Lung (tissue), 12 donors: Measurements from ENCODE around the gene CCDC60. TPM values are rescaled to one million over a fixed set of nuclear protein-coding genes. Genes with fewer than 3 reads are reported as not detected.
A peak's percentile ranks its signal among the peaks of the same experiment; 100 is the strongest.

ENCODE experiments used
- ATAC-seq: fragments of 200-7000 bp; cut with Tn5 transposase; one replicate; pipeline ENCODE4 v1.9.1; 2020; ENCODE audit warnings: moderate number of reproducible peaks; ENCODE audit not compliant: insufficient read depth, low FRiP score
- DNase-seq, 3 donors: peaks; one replicate each; pipeline ENCODE4 v3.0.0-alpha.2; 2013 to 2017
- H3K27ac ChIP-seq, 2 donors: one replicate each; pipeline ENCODE4 v1.5.1; 2013; ENCODE audit warnings: mild to moderate bottlenecking in 2 of 2, moderate library complexity in 2 of 2, control low read depth in 1 of 2, inconsistent platforms in 1 of 2, low read depth in 1 of 2, low read length in 1 of 2
- H3K27me3 ChIP-seq, 3 donors: one replicate each; pipeline ENCODE4 v1.5.1; 2013; ENCODE audit warnings: low read length in 2 of 3; ENCODE audit not compliant: control insufficient read depth in 3 of 3, insufficient read depth in 3 of 3
- H3K36me3 ChIP-seq, 4 donors: one replicate each; pipeline ENCODE4 v1.5.1; 2013; ENCODE audit warnings: low read length in 4 of 4, mild to moderate bottlenecking in 1 of 4, moderate library complexity in 1 of 4; ENCODE audit not compliant: control insufficient read depth in 4 of 4, insufficient read depth in 4 of 4
- H3K4me1 ChIP-seq, 5 donors: one replicate each; pipeline ENCODE4 v1.5.1; 2013; ENCODE audit warnings: low read length in 5 of 5, mild to moderate bottlenecking in 2 of 5, moderate library complexity in 1 of 5; ENCODE audit not compliant: control insufficient read depth in 5 of 5, insufficient read depth in 5 of 5
- H3K4me3 ChIP-seq: one replicate; pipeline ENCODE4 v1.5.1; 2013; ENCODE audit warnings: mild to moderate bottlenecking, control low read depth, moderate library complexity
- H3K9ac ChIP-seq, 2 donors: one replicate each; pipeline ENCODE4 v1.5.1; 2013; ENCODE audit warnings: low read length in 2 of 2, control low read depth in 1 of 2; ENCODE audit not compliant: insufficient read depth in 1 of 2
- H3K9me3 ChIP-seq, 4 donors: one replicate each; pipeline ENCODE4 v1.5.1; 2013; ENCODE audit warnings: low read length in 3 of 4, mild to moderate bottlenecking in 1 of 4, moderate library complexity in 1 of 4; ENCODE audit not compliant: control insufficient read depth in 4 of 4, insufficient read depth in 3 of 4
- WGBS, 2 donors: extraction: QIAGEN DNeasy Blood & Tissue Kit; methylation state at CpG; one replicate each; pipeline ENCODE4 v1.1.7; 2013; 5-methylcytosine and 5-hydroxymethylcytosine counted together
- polyA plus RNA-seq, 2 donors: library from polyadenylated mRNA; stranded (reverse); fragments of 200-250 nt; gene quantifications; one replicate each; pipeline ENCODE4 v1.2.1, GENCODE V29; 2013
- total RNA-seq, 2 donors: library from RNA; depleted of rRNA in 1 of 2; stranded (reverse); fragments of >200 nt in 1 of 2; gene quantifications; one replicate each; pipeline ENCODE4 v1.2.1, GENCODE V29; 2014 to 2021
- TF ChIP-seq, protein P1 (sequence below): IDR thresholded peaks from 2 replicates; pipeline ENCODE4 v1.5.1; 2012; ENCODE audit warnings: mild to moderate bottlenecking; ENCODE audit errors: control extremely low read depth, extremely low read depth
- donor health status: control.
- donor health status: control.
- donor health status: Bipolar disorder and iron deficiency.
- donor health status: healthy.
- donor health status: DM: yes; HTN: yes; CAD: no.

CCDC60 gene
- total and polyA plus RNA-seq, 4 donors: 2.1 to 7.6 (median 3.5) TPM

- DNase-seq (peak in 2 of 3 donors; percentile 54 to 59), ATAC-seq (no peak)
- H3K36me3 ChIP-seq: no peaks in the 10 kb centered on the region
- no peaks in the 10 kb centered on the region for H3K27me3 ChIP-seq
- 44 to 61% methylated on average over 2 of the region's 2 CpGs for whole genome bisulfite sequencing, 2 donors
- H3K4me1 ChIP-seq: peaks cover 0 to 6% (median 4%) of the 10 kb centered on the region in 5 donors
- H3K4me3 ChIP-seq: no peak overlapping the region
- TF ChIP-seq, protein P1, sequence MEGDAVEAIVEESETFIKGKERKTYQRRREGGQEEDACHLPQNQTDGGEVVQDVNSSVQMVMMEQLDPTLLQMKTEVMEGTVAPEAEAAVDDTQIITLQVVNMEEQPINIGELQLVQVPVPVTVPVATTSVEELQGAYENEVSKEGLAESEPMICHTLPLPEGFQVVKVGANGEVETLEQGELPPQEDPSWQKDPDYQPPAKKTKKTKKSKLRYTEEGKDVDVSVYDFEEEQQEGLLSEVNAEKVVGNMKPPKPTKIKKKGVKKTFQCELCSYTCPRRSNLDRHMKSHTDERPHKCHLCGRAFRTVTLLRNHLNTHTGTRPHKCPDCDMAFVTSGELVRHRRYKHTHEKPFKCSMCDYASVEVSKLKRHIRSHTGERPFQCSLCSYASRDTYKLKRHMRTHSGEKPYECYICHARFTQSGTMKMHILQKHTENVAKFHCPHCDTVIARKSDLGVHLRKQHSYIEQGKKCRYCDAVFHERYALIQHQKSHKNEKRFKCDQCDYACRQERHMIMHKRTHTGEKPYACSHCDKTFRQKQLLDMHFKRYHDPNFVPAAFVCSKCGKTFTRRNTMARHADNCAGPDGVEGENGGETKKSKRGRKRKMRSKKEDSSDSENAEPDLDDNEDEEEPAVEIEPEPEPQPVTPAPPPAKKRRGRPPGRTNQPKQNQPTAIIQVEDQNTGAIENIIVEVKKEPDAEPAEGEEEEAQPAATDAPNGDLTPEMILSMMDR: no peak
- no peaks in the 10 kb centered on the region for H3K9me3 ChIP-seq
- no peak overlapping the region for H3K27ac ChIP-seq
- H3K9ac ChIP-seq: no peak overlapping the region
Measured at GRCh38 chr12:119406308-119406707, 71.8 kb downstream of the CCDC60 start.

DNA sequence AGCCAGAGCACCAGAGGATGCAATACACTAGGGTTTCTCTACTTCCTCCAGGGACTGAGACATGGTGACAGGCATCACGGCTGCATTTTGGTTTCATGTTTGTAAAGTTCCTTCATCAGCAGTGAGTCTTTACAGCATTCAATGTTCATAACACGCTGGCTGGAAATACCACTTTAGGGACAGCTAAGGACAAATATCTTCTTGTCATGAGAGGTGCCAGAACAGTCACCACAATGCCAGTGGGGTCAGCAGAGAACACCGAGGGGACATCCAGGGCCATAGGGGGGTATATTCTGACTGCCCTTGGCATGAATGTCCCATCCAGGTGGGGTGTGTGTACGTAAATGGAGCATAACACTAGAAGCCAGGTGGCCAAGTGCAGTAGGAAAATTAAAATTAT is 72.3 kb downstream of the CCDC60 start:
- WGBS, 2 donors: 74 to 82% methylated on average over 4 of the region's 4 CpGs
- no peak for ATAC-seq

DNA sequence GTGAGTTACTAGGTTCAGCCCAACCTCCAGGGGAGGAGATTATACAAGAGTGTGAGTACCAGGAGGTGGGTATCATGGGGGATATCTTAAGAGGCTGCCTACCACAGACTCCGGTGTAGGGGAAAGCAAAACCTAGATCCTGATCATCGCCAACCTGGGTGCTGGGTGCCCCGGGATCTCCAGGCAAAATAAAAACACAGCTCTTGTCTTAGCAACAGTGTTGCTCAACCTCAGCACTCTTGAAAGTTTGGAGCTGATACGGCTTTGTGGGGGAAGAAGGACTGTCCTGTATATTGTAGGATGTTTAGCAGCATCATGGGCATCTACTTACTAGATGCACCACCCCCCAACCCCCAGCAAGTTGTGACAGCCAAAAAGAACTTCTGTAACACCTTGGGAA is 74.5 kb downstream of the CCDC60 start:
- no peaks in the 10 kb centered on the region for H3K27me3 ChIP-seq
- H3K4me1 ChIP-seq: peaks cover 0 to 8% (median 6%) of the 10 kb centered on the region in 5 donors
- no peaks in the 10 kb centered on the region for H3K36me3 ChIP-seq
- TF ChIP-seq, protein P1: no peak
- H3K27ac ChIP-seq: no peak overlapping the region
- H3K9ac ChIP-seq: no peak overlapping the region
- DNase-seq (no peak), ATAC-seq (no peak)
- no peaks in the 10 kb centered on the region for H3K9me3 ChIP-seq
- no peak overlapping the region for H3K4me3 ChIP-seq
- WGBS, 2 donors: 66 to 79% methylated on average over 4 of the region's 4 CpGs

More for the DNA sequence above, 72.3 kb downstream of the CCDC60 start:
- DNase-seq: no peak
- H3K4me3 ChIP-seq: no peak overlapping the region
- TF ChIP-seq, protein P1: no peak
- no peaks in the 10 kb centered on the region for H3K27me3 ChIP-seq
- H3K9me3 ChIP-seq: no peaks in the 10 kb centered on the region
- no peaks in the 10 kb centered on the region for H3K36me3 ChIP-seq
- peaks cover 0 to 6% (median 4%) of the 10 kb centered on the region in 5 donors for H3K4me1 ChIP-seq
- H3K9ac ChIP-seq: no peak overlapping the region
- no peak overlapping the region for H3K27ac ChIP-seq

- WGBS, 2 donors: 71 to 78% methylated on average over 5 of the region's 5 CpGs
- Histone ChIP-seq H3K9me3 (no peaks in the 10 kb centered on the region), H3K4me1 (peaks cover 0 to 8% (median 6%) of the 10 kb centered on the region in 5 donors), H3K36me3 (no peaks in the 10 kb centered on the region), H3K27ac (no peak overlapping the region), H3K4me3 (no peak overlapping the region), H3K9ac (no peak overlapping the region), H3K27me3 (no peaks in the 10 kb centered on the region)
- DNase-seq: no peak
- TF ChIP-seq, protein P1: no peak
- ATAC-seq: no peak
Measured at GRCh38 chr12:119410396-119410795, 75.9 kb downstream of the CCDC60 start.
